Endodermal cell (in vitro differentiated cells): ENCODE measurements around the gene LBX2. TPM values are rescaled to one million over a fixed set of nuclear protein-coding genes. Genes with fewer than 3 reads are reported as not detected.

Experiments used
- DNase-seq: peaks from one replicate; pipeline ENCODE4 v3.0.0-alpha.2; 2017
- H3K27ac ChIP-seq: 2 replicates; pipeline ENCODE4 v1.5.1; 2013; ENCODE audit warnings: mild to moderate bottlenecking, low read depth, low read length, moderate library complexity
- H3K27me3 ChIP-seq: 2 replicates; pipeline ENCODE4 v1.6.1; 2013; ENCODE audit warnings: mild to moderate bottlenecking, low read length, moderate library complexity; ENCODE audit not compliant: insufficient read depth, control insufficient read depth, poor library complexity, severe bottlenecking
- H3K36me3 ChIP-seq: 2 replicates; pipeline ENCODE4 v1.7.0; 2013; ENCODE audit warnings: mild to moderate bottlenecking, low read length, moderate library complexity; ENCODE audit not compliant: control insufficient read depth, insufficient read depth
- H3K4me1 ChIP-seq: one replicate; pipeline ENCODE4 v1.7.0; 2013; ENCODE audit warnings: low read length; ENCODE audit not compliant: control insufficient read depth, insufficient read depth
- H3K4me3 ChIP-seq: 2 replicates; pipeline ENCODE4 v1.5.1; 2013; ENCODE audit warnings: mild to moderate bottlenecking, low read length, moderate library complexity
- H3K9ac ChIP-seq: 2 replicates; pipeline ENCODE4 v1.6.1; 2013; ENCODE audit warnings: mild to moderate bottlenecking, low read length, moderate library complexity; ENCODE audit not compliant: poor library complexity, severe bottlenecking; ENCODE audit errors: extremely low read depth
- H3K9me3 ChIP-seq: 2 replicates; pipeline ENCODE4 v1.6.1; 2013; ENCODE audit warnings: mild to moderate bottlenecking, low read length, moderate library complexity; ENCODE audit not compliant: control insufficient read depth
- H3K27ac Mint-ChIP-seq: 2 replicates; pipeline ENCODE4 v1.8.0; 2020; ENCODE audit warnings: mixed read lengths
- H3K27me3 Mint-ChIP-seq: 2 replicates; pipeline ENCODE4 v1.8.0; 2021; ENCODE audit warnings: mild to moderate bottlenecking, mixed read lengths; ENCODE audit not compliant: insufficient read depth
- H3K36me3 Mint-ChIP-seq: 2 replicates; pipeline ENCODE4 v1.8.0; 2020; ENCODE audit warnings: low read depth, mixed read lengths
- H3K4me1 Mint-ChIP-seq: 2 replicates; pipeline ENCODE4 v1.8.0; 2020; ENCODE audit warnings: mixed read lengths
- H3K4me3 Mint-ChIP-seq: 2 replicates; pipeline ENCODE4 v1.8.0; 2020; ENCODE audit warnings: mild to moderate bottlenecking, moderate library complexity, mixed read lengths
- H3K9me3 Mint-ChIP-seq: 2 replicates; pipeline ENCODE4 v1.8.0; 2020; ENCODE audit warnings: mild to moderate bottlenecking, mixed read lengths
- WGBS, 2 experiments: methylation state at CpG; one replicate each; pipeline versions ENCODE4 v1.1.5 to v1.1.7; 2013; ENCODE audit warnings: missing lambda C conversion rate in 2 of 2, mixed read lengths in 1 of 2; ENCODE audit not compliant: insufficient coverage in 1 of 2, insufficient read length in 1 of 2; 5-methylcytosine and 5-hydroxymethylcytosine counted together
- total RNA-seq, 2 donors: library from RNA; stranded (reverse); fragmentation: NEBNext Ultra II Directional in 1 of 2; extraction: Animal tissue kit (Norgen Biotek cat#: 25700) in 1 of 2; gene quantifications; 2 replicates in 1 of 2; 3 replicates in 1 of 2; pipeline ENCODE4 v1.2.1, GENCODE V29; 2021
- TF ChIP-seq, protein P1 (sequence below): fragments of 200-600 bp; sonication (generic); conservative IDR thresholded peaks from 2 replicates; pipeline ENCODE4 v1.5.0; 2021; ENCODE audit warnings: antibody characterized with exemption, mild to moderate bottlenecking

LBX2 gene
- total RNA-seq, 2 donors from 2014 or later, result 1.3 to 1.6 TPM

GRCh38 chr2:74538881-74539339 lies 39.5 kb upstream of the LBX2 start:
- no peak for DNase-seq
- TF ChIP-seq, protein P1, sequence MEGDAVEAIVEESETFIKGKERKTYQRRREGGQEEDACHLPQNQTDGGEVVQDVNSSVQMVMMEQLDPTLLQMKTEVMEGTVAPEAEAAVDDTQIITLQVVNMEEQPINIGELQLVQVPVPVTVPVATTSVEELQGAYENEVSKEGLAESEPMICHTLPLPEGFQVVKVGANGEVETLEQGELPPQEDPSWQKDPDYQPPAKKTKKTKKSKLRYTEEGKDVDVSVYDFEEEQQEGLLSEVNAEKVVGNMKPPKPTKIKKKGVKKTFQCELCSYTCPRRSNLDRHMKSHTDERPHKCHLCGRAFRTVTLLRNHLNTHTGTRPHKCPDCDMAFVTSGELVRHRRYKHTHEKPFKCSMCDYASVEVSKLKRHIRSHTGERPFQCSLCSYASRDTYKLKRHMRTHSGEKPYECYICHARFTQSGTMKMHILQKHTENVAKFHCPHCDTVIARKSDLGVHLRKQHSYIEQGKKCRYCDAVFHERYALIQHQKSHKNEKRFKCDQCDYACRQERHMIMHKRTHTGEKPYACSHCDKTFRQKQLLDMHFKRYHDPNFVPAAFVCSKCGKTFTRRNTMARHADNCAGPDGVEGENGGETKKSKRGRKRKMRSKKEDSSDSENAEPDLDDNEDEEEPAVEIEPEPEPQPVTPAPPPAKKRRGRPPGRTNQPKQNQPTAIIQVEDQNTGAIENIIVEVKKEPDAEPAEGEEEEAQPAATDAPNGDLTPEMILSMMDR, result no peak
- no peaks in the 10 kb centered on the region for H3K27me3 ChIP-seq
- H3K4me1 Mint-ChIP-seq, result peaks cover 9% of the 10 kb centered on the region
- H3K36me3 Mint-ChIP-seq, result peaks cover under 1% of the 10 kb centered on the region
- 93 to 94% methylated on average over 4 to 7 of the region's 7 CpGs for WGBS, 2 experiments
- H3K4me3 Mint-ChIP-seq, result no peak overlapping the region
- H3K27me3 Mint-ChIP-seq, result peaks cover 2% of the 10 kb centered on the region
- no peaks in the 10 kb centered on the region for H3K9me3 Mint-ChIP-seq
- no peaks in the 10 kb centered on the region for H3K36me3 ChIP-seq
- H3K27ac ChIP-seq, result no peak overlapping the region
- no peaks in the 10 kb centered on the region for H3K9me3 ChIP-seq
- H3K9ac ChIP-seq, result no peak overlapping the region
- H3K4me3 ChIP-seq, result no peak overlapping the region
- H3K4me1 ChIP-seq, result no peaks in the 10 kb centered on the region
- H3K27ac Mint-ChIP-seq, result no peak overlapping the region

GRCh38 chr2:74537140-74537539 lies 37.7 kb upstream of the LBX2 start:
- WGBS, 2 experiments, result 77 to 82% methylated on average over 4 of the region's 4 CpGs
- peaks cover 5% of the 10 kb centered on the region for H3K36me3 ChIP-seq
- no peak overlapping the region for H3K4me3 Mint-ChIP-seq

GRCh38 chr2:74536166-74536950 lies 37.0 kb upstream of the LBX2 start:
- WGBS, 2 experiments, result 92 to 97% methylated on average over 16 to 23 of the region's 23 CpGs
- no peak for DNase-seq

More at GRCh38 chr2:74537140-74537539, 37.7 kb upstream of the LBX2 start:
- Mint-ChIP-seq H3K27me3 (peaks cover 2% of the 10 kb centered on the region), H3K36me3 (peaks cover 4% of the 10 kb centered on the region), H3K27ac (no peak overlapping the region), H3K4me1 (peaks cover 9% of the 10 kb centered on the region), H3K9me3 (no peaks in the 10 kb centered on the region)
- no peak overlapping the region for H3K27ac ChIP-seq
- H3K27me3 ChIP-seq, result no peaks in the 10 kb centered on the region
- no peaks in the 10 kb centered on the region for H3K9me3 ChIP-seq
- no peaks in the 10 kb centered on the region for H3K4me1 ChIP-seq
- TF ChIP-seq, protein P1, result no peak
- H3K4me3 ChIP-seq, result no peak overlapping the region
- DNase-seq, result no peak
- no peak overlapping the region for H3K9ac ChIP-seq

More at GRCh38 chr2:74536166-74536950, 37.0 kb upstream of the LBX2 start:
- Mint-ChIP-seq H3K27ac (no peak overlapping the region), H3K4me3 (no peak overlapping the region), H3K36me3 (peaks cover 8% of the 10 kb centered on the region), H3K9me3 (no peaks in the 10 kb centered on the region), H3K4me1 (peaks cover 9% of the 10 kb centered on the region), H3K27me3 (peaks cover 2% of the 10 kb centered on the region)
- Histone ChIP-seq H3K4me1 (no peaks in the 10 kb centered on the region), H3K9ac (no peak overlapping the region), H3K9me3 (no peaks in the 10 kb centered on the region), H3K27ac (no peak overlapping the region), H3K4me3 (no peak overlapping the region), H3K27me3 (no peaks in the 10 kb centered on the region), H3K36me3 (peaks cover 9% of the 10 kb centered on the region)
- TF ChIP-seq, protein P1, result no peak
